GM18508 (cell line): ENCODE results near the gene TFB2M.
A peak's percentile ranks its signal among the peaks of the same experiment; 100 is the strongest.
"Not testable (repeated sequence)": the region's sequence is repeated elsewhere in the genome, so short reads cannot be mapped to it uniquely, and the experiment has no call there.

Experiments used
- ATAC-seq: cut with Tn5 transposase; IDR thresholded peaks from one replicate; pipeline ENCODE4 v1.9.1; 2021; ENCODE audit warnings: moderate number of reproducible peaks; ENCODE audit not compliant: insufficient read depth, unreplicated experiment

The TFB2M gene

DNA sequence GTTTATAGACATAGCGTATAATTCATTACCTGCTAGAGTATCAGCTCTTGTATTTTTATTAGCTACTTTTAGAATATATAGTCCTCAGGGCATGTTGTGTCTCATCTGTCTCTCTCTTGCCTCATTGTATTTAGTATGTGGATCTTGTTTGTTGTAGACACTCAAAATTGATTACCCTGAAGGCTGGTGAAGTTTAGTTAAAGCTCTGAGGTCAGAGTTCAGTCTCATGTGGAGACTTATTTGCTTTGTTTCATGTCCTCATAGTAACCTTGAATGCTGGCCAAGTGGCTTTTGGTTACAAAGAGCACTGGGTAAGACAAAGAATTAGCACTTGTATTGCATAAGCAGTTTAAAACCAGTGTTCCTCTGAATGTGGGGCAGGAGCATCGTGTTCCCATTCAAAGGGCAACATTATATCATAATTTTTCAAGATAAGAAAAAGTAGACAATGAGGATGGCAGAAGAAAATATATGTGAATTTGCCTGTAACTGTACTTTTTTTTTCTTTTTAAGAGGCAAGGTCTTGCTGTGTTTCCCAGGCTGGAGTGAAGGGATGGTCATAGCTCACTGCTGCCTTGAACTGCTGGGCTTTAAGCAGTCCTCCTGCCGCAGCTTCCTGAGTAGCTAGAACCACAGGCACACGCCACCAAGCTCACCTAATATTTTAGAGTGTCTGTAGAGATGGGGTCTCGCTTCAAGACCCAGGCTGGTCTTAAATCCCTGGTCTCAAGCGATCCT, 17.6 kb upstream of the TFB2M start:
- no peak for ATAC-seq

DNA sequence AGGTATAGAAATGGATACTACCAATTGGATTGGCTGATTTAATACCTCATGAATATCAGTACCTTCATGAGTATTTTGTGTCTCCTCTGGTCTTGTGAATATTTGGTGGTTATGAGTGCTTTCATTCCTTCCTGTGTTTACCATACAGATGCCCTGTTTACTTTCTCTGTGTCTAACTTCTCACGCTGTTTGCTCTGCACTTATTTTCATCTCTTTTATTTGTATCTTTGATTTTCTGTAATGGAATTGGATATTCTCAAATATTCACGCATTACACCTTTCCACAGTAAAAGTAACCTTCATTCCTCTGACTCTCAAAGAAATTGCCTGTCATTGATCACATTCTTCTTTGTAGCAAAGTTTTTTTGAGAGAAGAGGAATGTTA, 17.0 kb upstream of the TFB2M start:
- no peak for ATAC-seq

DNA sequence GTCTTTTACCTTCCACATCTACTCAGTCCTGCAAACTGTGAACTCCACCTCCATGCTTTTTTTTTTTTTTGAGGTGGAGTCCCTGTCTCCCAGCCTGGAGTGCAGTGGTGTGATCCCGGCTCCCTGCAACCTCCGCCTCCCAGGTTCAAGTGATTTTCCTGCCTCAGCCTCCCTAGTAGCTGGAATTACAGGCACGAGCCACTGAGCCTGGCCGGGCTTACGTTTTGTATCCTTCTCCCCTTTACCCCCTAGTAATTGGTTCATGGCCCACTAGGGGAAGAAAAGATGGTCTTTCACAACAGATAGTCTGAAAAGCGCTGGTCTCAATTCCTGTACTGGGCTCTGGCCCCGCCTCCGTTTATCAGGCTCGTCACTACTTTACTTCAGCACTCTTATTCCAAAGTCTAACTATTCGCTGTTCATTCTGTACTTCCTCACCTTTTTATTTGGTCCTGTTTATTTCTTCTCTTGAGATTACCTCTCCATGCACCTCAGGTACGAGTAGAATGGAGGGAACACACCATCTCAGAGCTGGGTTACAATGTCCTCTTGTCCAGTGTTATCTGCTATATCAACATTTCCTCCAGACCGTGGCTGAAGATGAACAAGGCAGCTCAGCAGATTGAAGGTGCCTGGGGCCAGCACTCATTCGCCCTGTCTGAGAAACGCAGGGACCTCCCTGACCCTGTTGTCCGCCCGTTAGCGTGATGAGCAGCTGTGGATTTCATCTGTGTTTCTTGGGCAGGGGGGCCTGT, 16.4 kb upstream of the TFB2M start:
- no peak for ATAC-seq

DNA sequence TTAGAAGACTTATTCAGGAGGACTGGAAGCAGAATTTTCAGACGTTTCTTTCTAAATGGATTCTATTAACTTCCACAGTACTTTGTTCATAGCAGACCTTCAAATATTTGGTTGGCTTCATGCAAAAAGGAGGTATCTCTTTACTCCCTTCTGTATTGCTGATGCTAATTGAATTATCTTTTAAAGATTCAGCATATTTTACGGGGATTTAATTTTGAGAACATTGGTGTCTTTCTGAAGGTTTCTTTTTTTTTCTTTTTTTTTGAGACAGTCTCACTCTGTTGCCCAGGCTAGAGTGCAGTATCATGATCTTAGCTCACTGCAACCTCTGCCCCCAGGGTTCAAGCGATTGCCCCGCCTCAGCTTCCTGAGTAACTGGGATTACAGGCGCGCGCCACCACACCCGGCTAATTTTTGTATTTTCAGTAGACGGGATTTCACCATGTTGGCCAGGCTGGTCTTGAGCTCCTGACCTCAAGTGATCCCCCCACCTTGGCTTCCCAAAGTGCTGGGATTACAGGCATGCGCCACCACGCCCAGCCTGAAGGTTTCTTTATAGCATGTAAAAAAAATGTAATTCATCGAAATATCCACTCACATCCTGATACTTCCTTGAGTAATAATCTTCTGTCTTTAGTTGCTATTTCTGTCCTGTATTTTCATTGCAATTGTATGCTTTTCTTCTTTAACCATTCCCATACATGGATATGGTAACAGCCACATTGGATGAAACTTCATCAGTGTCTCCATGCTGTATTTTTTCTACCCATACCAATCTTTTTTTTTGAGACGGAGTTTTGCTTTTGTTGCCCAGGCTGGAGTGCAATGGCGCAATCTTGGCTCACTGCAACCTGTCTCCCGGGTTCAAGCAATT, 14.7 kb upstream of the TFB2M start:
- no peak for ATAC-seq

DNA sequence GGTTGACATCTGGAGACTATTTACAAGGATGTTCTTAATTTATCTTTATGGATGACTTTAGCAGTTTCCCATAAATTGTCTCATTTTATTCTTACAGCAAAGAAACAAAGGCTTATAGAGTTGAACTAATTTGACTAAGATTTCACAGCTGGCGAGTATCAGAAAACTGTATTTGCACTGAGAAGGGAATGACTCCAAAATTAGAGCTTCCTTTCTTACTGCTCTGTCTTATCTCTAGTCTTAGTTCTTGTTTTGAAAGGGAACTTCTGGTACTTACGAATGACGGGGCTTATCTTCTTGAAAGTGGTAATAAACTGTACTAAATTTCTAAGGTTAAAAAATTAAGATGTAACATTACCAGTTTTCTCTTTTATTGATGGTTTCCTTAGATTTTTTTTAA, 13.8 kb upstream of the TFB2M start:
- peak; percentile 38 for ATAC-seq

DNA sequence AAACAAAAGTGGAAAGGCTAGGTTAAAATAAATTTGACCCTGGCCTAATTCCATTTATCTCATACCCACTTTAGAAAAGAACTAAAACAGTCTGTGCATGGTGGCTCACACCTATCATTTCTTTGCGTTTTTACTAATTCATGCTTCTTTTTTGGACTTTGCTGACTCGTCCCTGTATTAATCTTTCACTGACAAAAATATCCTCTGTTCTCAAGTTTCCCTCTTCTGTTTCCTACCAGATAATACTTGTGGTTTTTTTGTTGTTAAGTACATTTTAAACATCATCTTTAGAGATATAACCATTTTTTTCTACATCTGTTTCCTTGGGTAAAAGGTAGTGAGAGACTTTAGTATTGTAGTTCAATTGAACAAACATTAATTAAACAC, 11.7 kb upstream of the TFB2M start:
- no peak for ATAC-seq

DNA sequence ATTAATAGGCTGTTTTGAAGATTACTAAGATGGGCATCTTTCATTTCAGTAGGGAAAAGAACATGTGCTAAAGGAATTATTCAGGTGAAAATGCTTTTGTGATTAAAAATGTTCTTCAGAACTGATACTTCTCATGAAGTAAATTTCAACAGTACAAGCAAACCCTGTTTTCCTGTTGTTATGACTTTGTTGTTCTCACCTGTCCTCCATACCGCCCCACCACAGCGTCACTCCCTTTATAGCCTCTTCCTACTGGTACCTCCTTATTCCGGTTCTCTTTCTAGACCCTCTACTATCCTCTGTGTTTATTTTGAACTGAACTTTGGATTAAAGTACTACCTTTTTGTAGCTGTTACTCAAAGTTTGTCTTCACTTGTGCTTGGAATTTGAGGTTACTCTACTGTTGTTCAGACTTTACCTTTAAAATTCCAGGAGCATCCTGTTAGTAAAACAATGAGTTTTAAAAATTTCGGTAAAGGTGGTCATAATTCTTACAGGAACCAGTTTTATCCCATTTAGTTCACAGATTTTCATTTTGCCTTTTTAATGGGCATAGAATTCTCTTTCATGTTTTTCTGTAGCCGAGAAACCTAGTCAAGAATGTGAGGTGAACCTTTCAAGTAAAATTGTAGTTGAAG, 11.1 kb upstream of the TFB2M start:
- no peak for ATAC-seq

DNA sequence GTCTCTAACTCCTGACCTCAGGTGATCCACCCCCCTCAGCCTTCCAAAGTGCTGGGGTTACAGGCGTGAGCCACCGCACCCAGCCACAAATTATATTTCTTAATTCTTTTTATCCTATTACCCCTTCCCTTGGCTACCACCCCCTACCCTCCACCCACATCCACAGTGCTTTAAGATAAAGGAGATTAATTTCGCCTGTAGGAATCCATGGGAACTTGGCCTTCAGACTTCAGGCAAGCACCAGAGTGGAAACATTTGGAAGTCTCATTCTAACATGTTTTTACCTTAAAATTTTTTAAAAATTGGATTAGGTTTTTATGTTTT, 10.6 kb upstream of the TFB2M start:
- no peak for ATAC-seq

DNA sequence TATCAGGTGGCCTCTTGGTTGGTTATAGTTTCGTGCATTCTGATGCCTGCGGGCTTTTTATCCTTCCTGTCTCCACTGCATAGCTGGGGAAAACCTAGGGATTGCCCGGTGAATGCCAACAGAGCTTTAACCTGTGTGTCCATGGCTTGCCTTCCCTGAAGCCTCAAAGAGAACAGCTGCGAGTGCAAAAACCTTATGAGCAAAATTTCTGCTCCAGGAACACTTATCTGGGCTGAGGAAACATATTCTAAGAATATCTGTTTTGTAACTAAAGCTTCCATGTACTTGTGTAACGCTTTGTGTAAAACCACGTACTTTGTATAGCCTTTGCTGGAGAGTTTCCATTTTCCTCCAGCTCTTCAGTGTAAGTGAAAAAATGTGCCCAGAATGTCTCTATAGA, 7.4 kb upstream of the TFB2M start:
- no peak for ATAC-seq

DNA sequence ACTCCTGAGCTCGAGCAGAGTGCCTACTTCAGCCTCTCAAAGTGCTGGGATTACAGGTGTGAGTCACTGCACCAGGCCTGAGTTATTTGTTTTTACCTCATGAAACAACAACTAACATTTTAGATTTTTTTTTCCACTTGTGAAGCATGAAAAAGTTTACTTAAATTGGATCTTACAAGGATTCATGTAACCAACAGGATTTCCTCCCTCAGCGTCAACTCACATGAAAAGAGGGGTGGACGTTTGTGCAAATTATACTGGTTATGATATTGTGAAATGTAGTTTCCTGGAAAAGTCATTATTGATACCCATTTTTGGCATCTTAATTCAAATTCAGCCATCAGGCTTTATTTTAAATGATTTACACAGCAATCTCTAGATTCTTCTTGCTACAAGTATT, 6.7 kb upstream of the TFB2M start:
- ATAC-seq = no peak

DNA sequence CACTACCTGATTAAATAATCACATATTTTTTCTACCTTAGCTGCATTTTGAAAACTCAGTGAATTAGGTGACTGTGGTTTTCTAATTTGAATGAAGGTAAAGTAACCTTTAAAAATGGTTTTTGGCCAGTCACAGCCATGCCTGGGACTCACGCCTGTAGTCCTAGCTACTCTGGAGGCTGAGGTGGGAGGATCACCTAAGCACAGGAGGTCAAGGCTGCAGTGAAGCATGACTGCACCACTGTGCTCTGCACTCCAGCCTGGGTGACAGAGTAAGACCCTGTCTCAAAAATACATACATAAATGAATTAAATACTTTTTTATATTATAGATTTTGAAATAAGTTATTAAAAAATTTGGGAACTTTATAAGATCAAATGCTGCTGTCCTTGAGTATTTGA, 5.9 kb upstream of the TFB2M start:
- ATAC-seq = no peak

DNA sequence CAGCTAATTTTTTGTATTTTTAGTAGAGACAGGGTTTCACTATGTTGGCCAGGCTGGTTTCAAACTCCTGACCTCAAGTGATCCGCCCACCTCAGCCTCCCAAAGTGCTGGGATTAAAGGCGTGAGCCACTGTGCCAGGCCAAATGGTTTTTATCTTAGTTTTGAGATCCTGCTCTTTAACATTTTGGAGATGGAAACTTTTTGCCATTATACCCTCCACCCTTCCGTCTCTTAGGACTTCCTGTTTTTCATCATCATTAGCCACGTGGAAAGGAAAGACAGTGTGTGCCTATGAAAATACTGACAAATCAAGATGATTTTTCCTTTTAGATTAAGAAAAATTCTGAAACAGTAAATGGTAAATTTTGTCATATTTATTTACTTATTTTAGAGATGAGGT, 5.2 kb upstream of the TFB2M start:
- not testable (repeated sequence) for ATAC-seq

DNA sequence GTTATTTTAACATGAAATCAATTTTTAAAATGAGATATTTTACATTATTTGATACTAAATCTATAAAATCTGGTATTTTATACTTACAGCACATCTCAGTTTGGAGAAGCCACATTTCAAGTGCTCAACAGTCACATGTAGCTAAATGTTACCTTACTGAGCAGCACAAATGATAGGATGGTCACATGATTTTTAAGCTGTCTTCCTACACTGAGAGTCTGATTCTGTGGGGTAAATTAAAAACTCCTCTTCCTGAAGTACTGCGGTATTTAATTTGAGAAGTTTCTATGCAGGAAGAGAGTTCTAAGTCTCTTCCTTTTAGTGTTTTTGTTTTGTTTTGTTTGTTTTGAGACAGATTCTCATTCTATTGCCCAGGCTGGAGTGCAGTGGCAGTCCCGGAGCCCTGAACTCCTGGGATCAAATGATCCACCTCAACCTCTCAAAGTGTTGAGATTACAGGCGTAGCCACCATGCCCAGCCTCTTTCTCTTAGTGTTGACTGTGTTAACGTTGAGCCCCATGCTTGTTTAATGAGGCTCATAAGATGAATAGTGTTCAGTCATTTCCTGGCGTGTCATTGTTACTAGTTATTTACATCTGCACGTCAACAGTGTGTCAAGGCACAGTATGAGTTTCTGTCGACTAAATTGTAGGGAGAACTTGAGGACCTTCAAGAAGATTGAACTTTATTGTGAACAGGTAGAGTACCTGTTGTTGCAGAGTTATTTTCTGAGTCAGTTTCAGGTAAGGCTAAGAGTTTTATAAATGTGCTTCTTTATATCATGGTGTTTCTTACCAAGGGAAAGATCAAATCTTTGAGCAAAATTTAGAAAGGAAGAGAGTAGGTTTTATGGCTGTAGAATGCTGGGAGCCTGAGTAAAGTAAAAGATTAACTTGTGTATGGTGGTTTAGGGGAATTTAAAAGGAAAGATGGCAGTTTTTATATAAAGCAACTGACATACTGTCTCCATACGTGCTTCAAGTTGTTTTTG, 3.5 kb upstream of the TFB2M start:
- no peak for ATAC-seq

DNA sequence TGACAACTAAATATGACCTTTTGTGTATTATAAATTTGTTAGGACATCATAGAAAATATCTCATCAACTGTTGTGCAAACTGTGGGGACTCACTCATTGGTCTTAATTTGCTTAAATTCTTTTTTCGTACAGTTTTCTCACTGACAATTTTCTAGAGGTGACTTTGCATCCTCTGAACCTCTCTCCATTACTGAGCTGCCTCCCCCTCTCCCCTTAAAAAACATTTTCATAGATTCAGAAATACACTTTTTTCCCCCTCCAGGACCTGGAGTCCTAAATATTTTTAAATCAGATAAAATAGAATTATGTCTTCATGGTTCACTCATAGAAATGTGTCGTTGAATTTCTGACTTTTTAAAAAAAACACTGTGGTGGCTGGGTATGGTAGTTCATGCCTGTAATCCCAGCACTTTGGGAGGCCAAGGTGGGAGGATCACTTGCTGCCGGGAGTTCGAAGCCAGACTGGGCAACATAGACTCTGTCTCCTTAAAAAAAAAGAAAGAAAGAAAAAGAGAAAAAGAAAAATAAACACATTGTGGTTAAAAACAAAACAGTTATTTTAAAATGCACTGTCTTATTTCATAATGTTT, 1.7 kb upstream of the TFB2M start:
- ATAC-seq = no peak

DNA sequence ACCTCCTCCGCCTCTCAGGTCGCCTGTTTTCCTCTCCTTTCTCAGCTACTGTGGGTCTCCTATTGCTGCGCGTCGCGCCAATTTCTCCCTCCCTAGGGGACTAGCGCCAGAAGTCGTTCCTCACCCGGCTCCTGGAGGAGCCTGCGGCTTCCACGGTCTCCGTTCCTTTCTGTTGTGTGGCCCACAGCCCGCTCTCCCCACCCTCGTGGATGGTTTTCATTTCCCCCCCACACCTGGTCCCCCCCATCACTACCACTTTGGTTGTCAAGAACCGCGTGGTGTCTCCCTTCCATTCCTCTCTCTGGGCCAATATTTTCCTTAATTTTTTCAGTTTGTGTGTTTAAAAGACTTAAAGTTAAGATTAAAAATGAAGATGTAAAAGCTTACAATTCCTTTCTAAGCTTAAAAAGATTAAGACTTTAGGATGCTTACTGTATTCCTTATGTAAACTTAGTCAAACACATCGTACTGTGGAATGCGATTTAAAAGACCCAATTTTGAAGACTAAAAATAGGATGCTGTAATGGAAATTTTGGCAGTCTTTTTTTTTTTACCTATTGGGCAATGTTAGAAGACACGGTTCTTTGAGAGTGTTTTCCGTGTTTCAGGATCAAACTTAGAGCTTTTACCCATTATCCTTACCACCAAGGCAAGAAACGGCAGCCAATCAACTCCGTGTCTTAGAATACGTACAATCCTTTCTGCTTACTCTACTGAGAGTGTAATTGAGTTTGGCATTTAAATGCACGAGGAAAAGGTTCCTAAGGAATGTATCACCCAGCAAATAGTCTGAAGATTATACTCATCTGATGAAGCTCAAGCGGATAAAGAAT, 968 bp upstream of the TFB2M start:
- ATAC-seq = no peak

DNA sequence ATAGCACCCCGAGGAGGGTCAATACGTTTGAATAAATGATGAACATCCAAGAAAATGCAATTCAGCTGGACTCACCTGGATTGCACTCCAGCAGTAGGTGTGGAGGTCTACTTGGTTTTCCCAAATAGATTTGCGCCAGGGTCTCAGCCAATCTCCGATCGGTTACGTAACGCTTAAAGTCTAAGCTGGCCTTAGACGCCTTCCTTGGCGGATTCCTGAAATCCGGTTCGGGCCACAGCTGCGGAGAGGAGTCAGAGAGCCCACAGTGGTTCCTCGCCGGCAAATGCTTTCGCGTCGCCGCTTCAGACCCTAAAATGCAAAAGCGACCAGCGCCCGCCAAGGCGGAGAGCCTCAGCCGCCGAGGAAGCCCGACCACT, 322 bp downstream of the TFB2M start:
- no peak for ATAC-seq

DNA sequence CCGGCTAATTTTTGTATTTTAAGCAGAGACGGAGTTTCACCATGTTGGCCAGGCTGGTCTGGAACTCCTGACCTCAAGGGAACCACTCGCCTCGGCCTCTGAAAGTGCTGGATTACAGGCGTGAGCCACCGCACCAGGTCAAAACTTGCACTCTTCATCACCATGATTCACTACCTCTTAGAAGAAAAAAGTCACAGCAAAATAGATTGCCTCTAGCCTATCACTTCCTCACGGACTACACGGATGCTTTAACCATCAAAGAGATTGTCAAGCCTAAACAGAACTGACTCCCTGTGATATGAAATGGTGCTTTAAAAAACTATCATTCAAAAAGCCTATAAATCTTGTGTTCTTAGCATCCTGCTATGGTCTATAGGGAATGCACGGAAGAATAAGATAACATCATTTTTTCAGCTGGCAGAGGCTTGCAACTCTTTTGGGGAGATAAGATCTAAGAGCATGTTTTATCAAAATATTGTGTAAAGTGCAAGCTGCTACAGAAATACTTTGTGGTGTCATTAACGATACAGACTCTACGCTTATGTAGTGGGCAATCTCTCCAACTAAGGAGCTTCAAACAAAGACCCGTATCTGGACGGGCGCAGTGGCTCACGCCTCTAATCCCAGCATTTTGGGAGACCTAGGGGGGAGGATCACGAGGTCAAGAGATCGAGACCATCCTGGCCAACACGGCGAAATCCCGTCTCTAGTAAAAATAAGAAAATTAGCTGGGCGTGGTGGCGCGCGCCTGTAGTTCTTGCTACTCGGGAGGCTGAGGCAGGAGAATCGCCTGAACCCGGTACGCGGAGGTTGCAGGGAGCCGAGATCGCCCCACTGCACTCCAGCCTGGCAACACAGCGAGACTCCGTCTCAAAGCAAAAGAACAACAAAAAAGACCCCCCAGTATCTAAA, 966 bp downstream of the TFB2M start:
- ATAC-seq = no peak
